Measurements from ENCODE around the gene CFAP100.

CFAP100 gene

DNA sequence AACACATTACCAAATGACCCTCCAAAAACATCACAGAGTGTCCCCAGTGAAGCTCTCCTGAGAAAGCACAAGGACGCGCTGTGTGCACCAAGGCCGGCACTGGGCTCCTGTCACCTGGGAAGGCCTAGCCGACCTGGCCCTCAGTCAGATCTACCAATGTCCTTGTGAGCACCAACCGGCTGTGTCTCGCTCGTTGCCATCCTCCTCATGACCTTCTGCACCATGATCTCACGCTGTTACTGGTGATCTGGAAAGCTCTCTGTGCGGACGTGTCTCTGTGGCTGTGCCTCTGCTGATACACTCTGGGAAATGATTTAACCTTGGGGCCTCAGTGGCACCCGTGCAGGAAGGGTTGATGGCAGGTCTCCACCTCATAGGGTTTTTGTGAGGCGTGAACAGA is 56.8 kb downstream of the CFAP100 start:
- Histone ChIP-seq H3K36me3 (ENCODE audit: insufficient read depth, low read length) (peaks cover 41% of the 10 kb centered on the region; the same call in 1 of the 2 replicates), H3K9me3 (ENCODE audit: low read length) (no peaks in the 10 kb centered on the region), H3K4me2 (ENCODE audit: low read length) (no peak overlapping the region), H3K4me3 (ENCODE audit: low read depth, low read length, poor library complexity, severe bottlenecking) (no peak overlapping the region), H3F3A (ENCODE audit: insufficient read depth, low read length) (no peaks in the 10 kb centered on the region), H3K9me2 (ENCODE audit: low read depth, low read length) (no peaks in the 10 kb centered on the region), H3K4me1 (ENCODE audit: insufficient read depth, low read length, severe bottlenecking) (no peaks in the 10 kb centered on the region), H2AFZ (ENCODE audit: low read length) (no peak overlapping the region), H4K20me1 (ENCODE audit: insufficient read depth, low read length) (no peaks in the 10 kb centered on the region), H3K27ac (ENCODE audit: low read depth, low read length, poor library complexity, severe bottlenecking) (no peak overlapping the region), H3K79me2 (ENCODE audit: insufficient read depth, low read length) (no peaks in the 10 kb centered on the region), H3K27me3 (ENCODE audit: insufficient read depth, low read length) (no peaks in the 10 kb centered on the region), H3K9ac (ENCODE audit: low read length) (no peak overlapping the region)
- TF ChIP-seq EZH2 (IDR thresholded peaks at IDR 0.05; ENCODE audit: borderline replicate concordance, low read length), result no peak
- TF ChIP-seq, protein P1, sequence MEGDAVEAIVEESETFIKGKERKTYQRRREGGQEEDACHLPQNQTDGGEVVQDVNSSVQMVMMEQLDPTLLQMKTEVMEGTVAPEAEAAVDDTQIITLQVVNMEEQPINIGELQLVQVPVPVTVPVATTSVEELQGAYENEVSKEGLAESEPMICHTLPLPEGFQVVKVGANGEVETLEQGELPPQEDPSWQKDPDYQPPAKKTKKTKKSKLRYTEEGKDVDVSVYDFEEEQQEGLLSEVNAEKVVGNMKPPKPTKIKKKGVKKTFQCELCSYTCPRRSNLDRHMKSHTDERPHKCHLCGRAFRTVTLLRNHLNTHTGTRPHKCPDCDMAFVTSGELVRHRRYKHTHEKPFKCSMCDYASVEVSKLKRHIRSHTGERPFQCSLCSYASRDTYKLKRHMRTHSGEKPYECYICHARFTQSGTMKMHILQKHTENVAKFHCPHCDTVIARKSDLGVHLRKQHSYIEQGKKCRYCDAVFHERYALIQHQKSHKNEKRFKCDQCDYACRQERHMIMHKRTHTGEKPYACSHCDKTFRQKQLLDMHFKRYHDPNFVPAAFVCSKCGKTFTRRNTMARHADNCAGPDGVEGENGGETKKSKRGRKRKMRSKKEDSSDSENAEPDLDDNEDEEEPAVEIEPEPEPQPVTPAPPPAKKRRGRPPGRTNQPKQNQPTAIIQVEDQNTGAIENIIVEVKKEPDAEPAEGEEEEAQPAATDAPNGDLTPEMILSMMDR (IDR thresholded peaks at IDR 0.05; ENCODE audit: low read length), result no peak

DNA sequence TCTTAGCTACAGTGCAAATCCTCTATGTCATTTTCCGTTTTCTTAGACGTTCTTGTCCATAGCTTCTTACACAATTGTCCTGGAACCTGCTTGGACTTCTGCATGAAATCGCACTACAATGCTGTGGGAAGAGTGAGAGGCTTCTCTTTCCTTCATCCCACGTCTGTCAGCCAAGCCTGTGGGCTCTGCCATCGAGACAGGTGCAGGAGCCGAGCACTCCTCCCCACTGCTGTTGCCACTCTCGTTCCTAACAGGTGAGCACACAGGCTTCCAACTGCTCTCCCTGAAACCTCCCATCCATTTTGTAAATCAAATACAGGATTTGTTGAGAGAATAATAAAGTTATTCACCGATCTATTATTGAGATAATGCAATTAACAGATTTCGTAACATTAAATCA is 57.5 kb downstream of the CFAP100 start:
- no peaks in the 10 kb centered on the region for H3K9me3 ChIP-seq (ENCODE audit: low read length)
- peaks cover 48% of the 10 kb centered on the region; the same call in 1 of the 2 replicates for H3K36me3 ChIP-seq (ENCODE audit: insufficient read depth, low read length)
- H3K4me1 ChIP-seq (ENCODE audit: insufficient read depth, low read length, severe bottlenecking), result no peaks in the 10 kb centered on the region

GRCh38 chr3:126454025-126454424 is 59.3 kb downstream of the CFAP100 start:
- no peaks in the 10 kb centered on the region for H3K9me3 ChIP-seq (ENCODE audit: low read length)
- H3K9ac ChIP-seq (ENCODE audit: low read length), result no peak overlapping the region
- H3K4me3 ChIP-seq (ENCODE audit: low read depth, low read length, poor library complexity, severe bottlenecking), result no peak overlapping the region
- no peaks in the 10 kb centered on the region for H3F3A ChIP-seq (ENCODE audit: insufficient read depth, low read length)
- TF ChIP-seq EZH2 (IDR thresholded peaks at IDR 0.05; ENCODE audit: borderline replicate concordance, low read length), result no peak
- TF ChIP-seq, protein P1 (IDR thresholded peaks at IDR 0.05; ENCODE audit: low read length), result no peak
- no peak overlapping the region for H3K4me2 ChIP-seq (ENCODE audit: low read length)
- no peaks in the 10 kb centered on the region for H4K20me1 ChIP-seq (ENCODE audit: insufficient read depth, low read length)
- H3K27me3 ChIP-seq (ENCODE audit: insufficient read depth, low read length), result no peaks in the 10 kb centered on the region
- peaks cover 65% of the 10 kb centered on the region for H3K36me3 ChIP-seq (ENCODE audit: insufficient read depth, low read length)
- H3K27ac ChIP-seq (ENCODE audit: low read depth, low read length, poor library complexity, severe bottlenecking), result no peak overlapping the region
- no peaks in the 10 kb centered on the region for H3K4me1 ChIP-seq (ENCODE audit: insufficient read depth, low read length, severe bottlenecking)
- H3K9me2 ChIP-seq (ENCODE audit: low read depth, low read length), result no peaks in the 10 kb centered on the region
- no peaks in the 10 kb centered on the region for H3K79me2 ChIP-seq (ENCODE audit: insufficient read depth, low read length)
- no peak overlapping the region for H2AFZ ChIP-seq (ENCODE audit: low read length)

More for the DNA sequence above, 57.5 kb downstream of the CFAP100 start:
- H3K4me3 ChIP-seq (ENCODE audit: low read depth, low read length, poor library complexity, severe bottlenecking), result no peak overlapping the region
- TF ChIP-seq, protein P1 (IDR thresholded peaks at IDR 0.05; ENCODE audit: low read length), result no peak
- TF ChIP-seq EZH2 (IDR thresholded peaks at IDR 0.05; ENCODE audit: borderline replicate concordance, low read length), result no peak
- H4K20me1 ChIP-seq (ENCODE audit: insufficient read depth, low read length), result no peaks in the 10 kb centered on the region
- no peak overlapping the region for H3K4me2 ChIP-seq (ENCODE audit: low read length)
- H3K9ac ChIP-seq (ENCODE audit: low read length), result no peak overlapping the region
- no peaks in the 10 kb centered on the region for H3F3A ChIP-seq (ENCODE audit: insufficient read depth, low read length)
- no peaks in the 10 kb centered on the region for H3K79me2 ChIP-seq (ENCODE audit: insufficient read depth, low read length)
- H3K27me3 ChIP-seq (ENCODE audit: insufficient read depth, low read length), result no peaks in the 10 kb centered on the region
- no peaks in the 10 kb centered on the region for H3K9me2 ChIP-seq (ENCODE audit: low read depth, low read length)
- no peak overlapping the region for H3K27ac ChIP-seq (ENCODE audit: low read depth, low read length, poor library complexity, severe bottlenecking)
- no peak overlapping the region for H2AFZ ChIP-seq (ENCODE audit: low read length)

Data from OCI-LY1 (cell line).